ENCODE measurements around the gene METTL5.

METTL5 gene

DNA sequence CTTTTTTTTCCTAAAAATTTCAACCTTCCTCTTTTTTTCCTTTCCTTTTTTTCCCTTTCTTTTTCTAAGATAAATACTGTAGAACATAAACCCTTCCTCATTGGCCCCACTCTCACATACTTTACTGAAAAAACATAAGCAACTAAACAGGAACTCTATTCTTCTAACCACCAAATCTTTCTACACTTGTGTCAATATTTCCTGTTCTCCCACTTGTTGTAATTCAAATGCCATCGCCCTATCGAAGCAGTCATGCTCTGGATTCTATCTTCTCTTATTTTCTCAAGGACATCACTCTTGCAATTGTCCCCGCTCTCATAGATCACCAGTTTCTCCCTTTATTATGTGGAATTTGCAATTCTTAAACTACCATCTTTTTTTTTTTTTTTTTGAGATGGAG, 46.3 kb downstream of the METTL5 start:
- no peak for DNase-seq

DNA sequence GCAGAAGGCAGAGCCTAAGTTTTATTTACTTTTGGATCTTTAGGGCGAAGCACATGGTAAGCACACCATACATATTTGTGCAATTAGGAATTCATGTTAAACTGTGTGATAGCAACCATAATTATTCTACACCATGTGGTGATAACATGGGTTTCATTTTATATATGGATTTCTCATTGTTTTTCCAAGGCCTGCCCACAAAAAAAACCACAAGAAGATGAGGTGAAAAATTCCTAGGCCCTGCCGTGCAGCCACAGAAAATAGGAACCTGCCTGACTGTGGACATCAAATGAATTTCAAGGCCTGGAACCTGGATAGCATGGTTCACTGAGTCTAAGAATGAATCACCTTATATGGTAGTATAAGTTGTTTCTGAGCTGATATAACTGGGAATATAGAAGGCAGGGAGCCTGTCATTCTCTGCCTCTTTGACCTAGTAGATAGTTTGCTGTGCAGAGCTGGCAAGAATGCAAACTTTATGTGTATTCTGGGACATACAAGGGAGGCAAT, 48.4 kb downstream of the METTL5 start:
- DNase-seq, result no peak

DNA sequence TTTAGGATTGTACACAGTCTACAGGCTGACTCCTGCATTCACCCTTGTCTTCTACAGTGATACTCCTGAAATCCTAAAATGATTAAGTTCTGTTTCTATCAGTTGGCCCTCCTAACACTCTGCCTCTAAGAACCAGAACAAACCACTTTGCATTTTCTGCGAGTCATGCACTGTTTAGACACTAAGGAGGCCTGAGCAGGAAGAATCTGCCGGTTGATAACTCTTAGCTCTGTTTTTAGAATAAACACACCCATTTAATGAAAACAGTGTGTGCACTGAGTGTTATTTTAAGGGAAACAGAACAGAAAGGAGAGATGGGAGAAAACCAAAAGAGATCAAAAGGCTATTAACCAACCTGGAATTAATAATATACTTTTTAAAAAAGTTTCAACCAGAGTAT, 48.9 kb downstream of the METTL5 start:
- DNase-seq, result no peak

DNA sequence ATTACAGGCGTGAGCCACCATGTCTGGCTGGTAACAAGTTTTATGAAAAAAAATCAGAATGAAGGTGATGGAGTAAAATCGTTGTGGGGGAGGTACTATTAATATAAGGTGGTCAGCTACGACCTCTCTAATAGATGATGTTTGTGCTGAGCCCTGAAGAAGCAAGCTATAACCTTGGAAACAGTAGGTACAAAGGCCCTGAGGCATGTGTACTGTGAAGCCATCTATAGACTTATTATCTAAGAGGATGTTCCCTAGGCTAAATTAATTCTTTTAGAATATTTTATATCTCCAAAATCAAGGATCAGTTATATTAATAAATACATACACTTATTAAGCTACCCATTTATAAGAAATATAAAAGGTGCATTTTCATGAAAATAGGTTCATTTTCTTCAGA, 49.4 kb downstream of the METTL5 start:
- DNase-seq, result no peak

DNA sequence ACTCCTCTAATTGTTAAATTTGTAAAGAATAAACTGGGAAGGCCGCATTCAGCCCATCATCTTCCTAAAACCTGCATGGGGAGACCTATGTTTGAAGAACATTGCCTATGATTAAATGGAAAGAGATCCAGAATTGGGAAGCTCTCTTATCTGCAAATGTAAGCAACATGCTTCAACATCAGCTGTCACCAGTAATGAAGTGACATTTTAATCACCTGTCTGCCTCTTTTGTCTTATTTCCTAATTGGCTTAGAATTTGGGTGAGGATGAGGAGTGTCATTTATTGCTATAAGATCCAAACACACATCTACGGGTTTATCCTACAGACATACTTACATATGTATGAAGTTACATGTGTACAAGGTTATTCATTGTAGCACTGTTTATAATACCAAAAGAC, 52.1 kb downstream of the METTL5 start:
- DNase-seq, result no peak

DNA sequence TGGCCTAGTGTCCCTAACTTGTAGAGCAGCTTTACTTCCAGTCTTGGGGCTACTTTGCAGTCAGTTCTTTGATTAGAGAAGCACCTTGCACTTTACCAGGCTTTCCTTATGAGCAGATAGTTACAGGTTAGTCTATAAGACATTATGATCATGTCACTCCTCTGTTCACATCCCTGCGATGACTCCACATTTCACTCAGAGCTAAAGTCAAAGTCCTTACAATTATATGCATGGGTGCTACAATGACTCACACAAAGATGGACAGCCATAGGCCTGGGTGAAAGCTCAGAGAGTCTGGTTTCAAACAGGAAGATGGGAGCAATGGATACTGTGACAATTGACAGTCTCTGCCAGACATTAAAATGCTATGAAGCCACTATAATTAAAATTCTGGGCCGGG, 53.1 kb downstream of the METTL5 start:
- DNase-seq, result no peak

DNA sequence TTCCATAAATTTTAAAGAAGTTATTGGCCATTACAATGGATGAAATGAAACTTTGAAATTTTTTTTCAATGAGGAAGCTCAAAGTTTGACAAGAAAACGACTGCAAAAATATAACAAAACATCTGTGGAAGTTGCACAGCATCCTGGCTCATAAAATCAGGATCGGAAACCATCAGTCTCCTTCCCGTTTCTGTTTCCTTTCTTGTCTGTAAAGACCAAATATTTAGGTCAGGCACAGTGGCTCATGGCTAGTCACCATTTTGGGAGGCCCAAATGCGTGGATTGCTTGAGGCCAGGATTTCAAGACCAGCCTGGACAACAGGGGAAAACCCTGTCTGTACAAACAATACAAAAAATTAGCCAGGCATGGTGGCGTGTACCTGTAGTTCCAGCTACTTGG, 53.7 kb downstream of the METTL5 start:
- no peak for DNase-seq

DNA sequence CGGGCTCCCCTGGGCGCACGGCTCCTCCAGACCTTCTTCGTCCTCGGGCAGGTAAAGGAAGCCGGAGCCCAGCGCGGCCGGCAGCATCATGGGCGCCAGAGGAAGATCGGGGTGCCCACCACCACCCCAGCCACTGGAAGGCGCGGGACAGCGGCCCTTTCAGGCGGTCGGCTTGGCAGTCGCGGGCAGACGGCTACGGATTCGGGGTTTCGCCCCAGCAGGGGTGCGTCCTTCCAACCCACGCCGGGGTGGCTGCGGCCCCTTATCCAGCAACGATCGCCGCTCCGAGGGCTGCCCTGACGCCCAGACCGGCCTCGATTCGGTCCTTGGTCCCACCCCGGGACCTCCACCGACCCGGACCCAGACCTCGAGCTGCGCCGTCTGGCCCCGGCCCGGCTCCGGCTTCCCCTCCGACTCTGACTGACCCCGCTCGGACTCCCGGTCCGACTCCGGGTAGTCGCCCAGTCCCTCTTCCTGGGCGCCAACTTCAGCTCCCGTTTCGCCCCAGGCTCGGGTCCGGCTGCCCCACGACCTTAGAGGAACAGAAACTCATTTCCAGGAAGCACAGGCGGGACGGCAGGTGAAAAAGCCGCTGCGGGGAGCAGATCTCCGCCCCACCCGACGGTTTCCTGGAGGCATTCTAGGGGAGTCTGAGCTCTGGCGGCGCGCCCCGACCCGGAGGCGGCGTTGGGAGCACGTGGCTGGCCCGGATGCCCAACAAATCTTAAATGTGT, 56.3 kb downstream of the METTL5 start:
- DNase-seq, result peak; percentile 36

DNA sequence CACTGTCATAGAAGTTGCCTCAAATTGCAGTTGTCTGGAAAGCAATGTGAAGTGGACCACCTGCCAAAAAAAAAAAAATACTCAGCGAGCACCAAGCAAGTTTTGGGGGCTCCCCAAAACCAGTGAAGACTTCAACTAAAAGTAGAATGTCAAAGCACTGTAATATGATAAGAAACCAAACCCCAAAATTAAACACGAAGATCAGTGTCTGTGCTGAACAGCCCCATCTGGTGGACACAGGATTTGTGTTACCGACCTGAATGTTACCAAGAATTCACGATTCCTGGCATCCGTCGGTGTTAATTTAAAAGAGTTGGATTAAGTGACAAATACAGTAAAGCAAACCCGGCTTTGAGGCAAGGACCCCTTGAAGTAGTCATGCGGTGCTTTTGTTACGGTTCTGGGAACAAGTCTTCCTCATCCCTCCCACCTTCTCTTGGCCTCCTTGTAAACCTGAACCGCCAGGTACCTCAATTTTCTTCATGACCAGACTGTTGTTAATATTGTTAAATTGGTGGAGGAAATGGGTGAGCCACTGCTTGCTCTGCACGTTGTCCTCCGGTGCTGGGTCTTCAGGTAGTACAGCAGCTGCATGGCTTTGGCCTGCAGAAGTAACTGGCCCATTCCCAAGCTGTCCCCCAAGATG, 57.3 kb downstream of the METTL5 start:
- DNase-seq, result peak; percentile 38

DNA sequence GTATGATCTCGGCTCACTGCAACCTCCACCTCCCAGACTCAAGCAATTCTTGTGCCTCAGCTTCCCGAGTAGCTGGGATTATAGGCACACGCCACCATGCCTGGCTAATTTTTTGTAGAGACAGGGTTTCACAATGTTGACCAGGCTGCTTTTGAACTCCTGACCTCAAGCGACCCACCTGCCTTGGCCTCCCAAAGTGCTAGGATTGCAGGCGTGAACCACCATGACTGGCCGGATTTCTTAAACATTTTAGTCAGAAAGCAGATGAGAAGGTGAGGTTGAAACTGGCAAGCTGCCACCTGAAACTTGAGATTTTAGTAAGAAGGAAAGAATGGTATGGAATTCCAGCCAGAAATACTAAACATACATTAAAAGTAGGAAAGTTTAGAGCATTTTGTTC, 59.2 kb downstream of the METTL5 start:
- DNase-seq, result no peak

DNA sequence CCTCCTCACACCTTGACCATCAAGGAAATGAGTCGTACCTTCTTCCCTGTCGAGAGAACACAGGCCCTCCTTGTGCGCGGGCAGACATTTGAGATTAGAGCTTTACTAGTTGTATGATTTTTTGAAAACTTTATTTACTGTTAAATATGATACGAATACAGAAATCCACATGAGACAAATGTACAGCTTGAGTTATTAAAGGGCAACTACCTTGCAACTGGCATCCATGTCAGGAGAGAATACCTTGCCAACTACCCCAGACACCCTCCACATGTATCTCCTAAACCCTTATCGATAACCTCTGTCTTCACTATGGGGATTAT, 62.8 kb downstream of the METTL5 start:
- DNase-seq, result no peak

Data from activated CD4-positive, CD25-positive, alpha-beta regulatory T cell treated with anti-CD3 and anti-CD28 coated beads, Interleukin-2, amount 50 U/mL, for 72 hours (primary cell).